NCI-H2029 treated with DMSO at 0.1 percent for 48 hours (cell line): ENCODE data around the gene SOX13.
"Not testable (repeated sequence)": the region's sequence is repeated elsewhere in the genome, so short reads cannot be mapped to it uniquely, and the experiment has no call there.

ENCODE experiments used
- DNase-seq: peaks from one replicate; lab custom pipeline; 2025; lab: John Stamatoyannopoulos, UW

The SOX13 gene

DNA sequence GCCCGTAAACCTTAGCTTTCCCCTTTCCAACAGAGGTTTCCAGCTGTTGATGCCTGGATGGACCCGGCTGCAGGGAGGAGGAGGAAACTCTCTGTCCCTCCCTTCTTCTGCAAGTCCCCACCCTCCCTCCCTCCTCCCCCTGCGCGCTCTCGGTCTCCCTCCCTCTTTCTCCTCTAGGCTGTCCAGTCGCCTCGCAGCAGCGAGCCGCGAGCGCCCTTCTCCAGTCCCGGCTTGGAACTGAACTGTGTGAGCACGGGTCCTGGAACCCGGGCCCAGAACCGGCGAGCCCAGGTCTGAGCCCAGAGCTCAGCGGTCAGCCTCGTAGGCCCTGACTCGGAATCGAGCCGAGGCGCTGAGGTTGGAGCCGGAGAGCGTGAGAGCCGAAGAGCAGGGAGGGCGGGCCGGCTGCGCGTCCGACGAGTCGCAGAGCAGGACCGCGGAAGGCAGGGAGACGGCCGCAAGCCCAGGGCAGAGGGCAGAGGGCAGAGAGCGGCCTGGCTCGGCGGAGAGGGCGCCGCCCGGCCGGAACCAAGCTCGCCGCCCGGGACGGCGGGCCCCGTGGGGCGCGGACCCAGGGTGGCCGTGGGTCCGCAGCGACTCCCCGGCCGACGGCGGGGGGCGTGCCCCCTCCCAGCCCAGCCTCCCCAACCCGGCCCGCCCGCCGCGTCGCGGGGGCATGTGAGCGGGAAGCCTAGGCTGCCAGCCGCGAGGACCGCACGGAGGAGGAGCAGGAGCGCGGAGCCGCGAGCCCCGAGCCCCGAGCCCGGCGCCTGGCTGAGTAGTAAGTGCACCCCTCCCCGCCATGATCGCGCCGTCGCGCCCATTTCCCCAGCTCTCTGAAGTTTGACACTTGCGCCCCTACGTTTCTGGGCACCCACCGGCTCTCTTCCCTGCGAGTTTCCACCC lies at the start of gene SOX13:
Gene SOX13 (plus strand): TSS at position 185 of the 906 bp plus-strand sequence. CDS start 39,801 bp downstream, outside the sequence.
- DNase-seq: peak; percentile 64

DNA sequence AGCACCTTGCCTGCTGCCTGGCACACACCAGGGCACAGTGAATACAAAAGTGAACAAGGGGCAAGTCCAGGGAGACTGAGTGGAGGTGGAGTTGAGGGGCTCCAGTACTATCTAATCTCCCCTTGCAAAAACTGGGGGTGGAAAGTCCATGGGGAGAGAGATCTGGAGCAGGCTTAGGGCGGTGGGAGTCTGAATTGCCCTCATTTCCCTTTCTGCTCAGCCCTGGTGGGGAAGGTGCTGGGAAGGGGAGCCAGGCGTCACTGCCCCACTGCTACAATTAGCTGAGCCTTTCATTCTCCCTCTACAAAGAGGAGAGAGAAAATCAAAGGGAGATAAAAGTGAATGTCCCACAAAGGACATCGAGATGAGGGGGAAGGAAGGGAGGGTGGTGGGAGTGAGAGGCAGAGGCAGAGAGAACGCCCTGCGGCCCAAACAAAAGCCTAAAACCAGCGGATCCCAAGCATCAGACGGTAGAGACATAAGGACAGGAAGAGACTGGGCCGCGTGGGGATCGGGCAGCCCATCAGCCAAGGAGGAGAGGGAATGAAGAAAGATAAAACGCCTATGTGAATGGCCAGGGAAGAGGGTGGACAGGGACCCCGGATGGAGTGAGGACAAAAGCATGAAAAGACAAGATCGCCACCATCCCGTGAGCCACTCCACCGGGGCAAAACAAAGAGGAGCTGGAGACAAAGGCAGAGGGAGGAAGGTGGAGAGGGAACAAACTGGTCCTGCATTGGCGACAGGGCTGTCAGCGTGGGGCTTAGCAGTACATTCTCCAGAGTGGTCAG lies 46.8 kb upstream of the SOX13 start:
- no peak for DNase-seq

DNA sequence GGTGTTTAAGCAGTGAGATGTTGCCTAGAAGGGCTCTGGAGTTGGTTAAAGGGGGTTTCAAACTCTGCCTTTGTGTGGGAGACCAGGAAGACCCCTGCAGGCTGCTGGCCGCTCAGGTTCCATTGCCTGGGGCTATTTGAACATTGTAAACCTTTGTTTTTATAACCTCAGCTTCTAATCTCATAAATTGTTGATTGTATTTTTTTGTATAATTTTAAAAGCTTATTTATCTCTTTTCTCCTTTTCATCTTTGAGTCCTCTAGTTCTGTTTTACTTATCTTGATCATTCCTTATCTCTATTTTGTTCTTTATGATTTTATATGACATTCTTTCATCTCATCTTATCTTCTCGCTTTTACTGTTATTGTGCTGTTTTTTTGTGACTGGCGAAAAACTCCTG lies 45.5 kb upstream of the SOX13 start:
- DNase-seq: no peak

DNA sequence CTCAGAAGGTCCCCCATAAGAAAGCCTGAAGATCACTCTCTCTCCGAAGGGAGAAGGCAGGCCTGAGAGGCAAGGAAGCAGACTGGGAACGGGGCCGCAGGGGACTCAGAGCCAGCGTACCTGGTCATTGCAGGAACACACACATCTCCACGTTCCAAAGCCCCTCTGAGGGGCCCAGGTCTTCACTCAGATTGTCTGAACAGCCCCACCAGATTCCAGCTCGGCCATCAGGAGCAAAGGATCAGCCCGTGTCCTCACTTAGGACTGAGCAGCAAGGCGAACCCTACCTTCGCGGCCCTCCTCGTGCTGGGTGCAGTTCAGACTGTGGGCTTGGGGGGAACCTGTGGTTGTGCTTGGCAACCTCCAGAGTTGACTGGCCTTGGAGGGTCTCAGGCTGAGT lies 43.9 kb upstream of the SOX13 start:
- no peak for DNase-seq

DNA sequence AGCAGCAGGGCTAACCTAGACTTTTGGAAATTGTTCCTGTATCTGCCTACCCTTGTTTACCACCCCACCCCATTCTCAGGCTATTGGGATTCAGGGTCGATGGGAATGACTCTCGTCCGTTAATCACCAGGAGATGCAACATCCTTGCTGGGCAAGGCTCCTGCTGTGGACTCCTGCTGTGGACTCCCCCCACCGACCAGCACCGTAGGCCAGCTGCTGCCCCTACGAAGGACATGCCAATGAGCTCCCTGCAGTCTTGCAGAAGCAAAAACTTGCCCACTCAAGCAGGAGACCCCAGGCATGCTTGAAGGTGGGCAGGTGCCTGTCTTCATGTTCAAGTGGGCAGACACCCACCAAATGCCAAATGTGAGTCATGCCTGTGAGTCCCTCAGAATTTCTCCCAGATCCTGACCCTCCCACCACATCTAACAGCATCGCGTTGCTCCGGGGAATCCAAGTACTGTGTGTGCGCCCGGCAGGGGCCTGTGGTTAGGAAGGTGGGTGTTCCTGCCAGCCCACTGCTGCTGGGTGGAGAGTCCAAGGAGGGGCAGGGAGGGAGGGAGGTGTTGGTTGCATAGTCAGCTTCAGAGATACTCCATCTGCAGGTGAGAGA lies 41.7 kb upstream of the SOX13 start:
- no peak for DNase-seq

DNA sequence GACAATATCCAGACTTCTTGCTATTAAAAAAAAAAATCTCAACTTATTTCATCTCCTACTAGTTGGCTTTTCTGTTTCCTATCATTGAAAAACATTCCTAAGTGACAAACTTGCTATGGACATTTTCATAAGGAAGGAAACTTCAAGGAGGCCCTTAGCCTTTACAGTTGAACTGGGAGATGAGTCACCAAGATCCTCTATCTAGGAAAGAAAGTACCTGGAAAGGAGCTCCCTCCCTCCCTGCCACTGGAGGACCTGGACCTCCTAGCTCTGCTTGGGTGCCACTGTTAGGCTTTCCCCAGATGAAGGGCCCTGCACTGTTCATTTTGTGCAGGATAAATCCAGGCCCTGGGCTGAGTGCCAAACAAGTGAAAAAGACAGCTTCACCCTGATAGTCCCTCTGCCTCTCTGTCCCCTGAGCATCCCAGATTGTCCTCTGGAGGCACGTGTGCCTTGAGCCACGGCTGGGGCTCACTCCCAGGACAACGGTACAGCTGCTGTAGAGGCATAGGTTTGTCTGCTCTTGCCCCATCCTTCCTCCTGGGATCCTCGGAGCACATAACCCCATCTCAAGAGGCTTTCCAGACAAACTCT lies 40.2 kb upstream of the SOX13 start:
- DNase-seq: no peak

DNA sequence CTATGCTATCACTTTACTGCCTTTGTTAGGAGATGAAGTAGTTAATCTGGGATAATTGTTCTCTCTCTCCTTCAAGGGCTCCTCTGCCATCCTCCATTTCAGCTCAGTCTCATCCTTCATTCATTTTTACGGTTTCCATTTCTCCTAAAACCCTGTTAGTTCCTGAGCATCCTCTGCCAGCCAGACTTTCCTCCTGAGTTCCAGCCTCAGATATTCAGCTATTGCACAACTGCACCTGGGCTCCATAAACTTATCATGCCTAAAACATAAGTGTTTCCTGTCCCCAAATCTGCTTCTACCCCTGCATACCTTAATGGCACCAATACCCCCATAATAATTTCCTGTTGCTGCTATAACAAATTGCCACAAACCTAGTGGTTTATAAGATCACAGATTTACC lies 39.6 kb upstream of the SOX13 start:
- DNase-seq: no peak

DNA sequence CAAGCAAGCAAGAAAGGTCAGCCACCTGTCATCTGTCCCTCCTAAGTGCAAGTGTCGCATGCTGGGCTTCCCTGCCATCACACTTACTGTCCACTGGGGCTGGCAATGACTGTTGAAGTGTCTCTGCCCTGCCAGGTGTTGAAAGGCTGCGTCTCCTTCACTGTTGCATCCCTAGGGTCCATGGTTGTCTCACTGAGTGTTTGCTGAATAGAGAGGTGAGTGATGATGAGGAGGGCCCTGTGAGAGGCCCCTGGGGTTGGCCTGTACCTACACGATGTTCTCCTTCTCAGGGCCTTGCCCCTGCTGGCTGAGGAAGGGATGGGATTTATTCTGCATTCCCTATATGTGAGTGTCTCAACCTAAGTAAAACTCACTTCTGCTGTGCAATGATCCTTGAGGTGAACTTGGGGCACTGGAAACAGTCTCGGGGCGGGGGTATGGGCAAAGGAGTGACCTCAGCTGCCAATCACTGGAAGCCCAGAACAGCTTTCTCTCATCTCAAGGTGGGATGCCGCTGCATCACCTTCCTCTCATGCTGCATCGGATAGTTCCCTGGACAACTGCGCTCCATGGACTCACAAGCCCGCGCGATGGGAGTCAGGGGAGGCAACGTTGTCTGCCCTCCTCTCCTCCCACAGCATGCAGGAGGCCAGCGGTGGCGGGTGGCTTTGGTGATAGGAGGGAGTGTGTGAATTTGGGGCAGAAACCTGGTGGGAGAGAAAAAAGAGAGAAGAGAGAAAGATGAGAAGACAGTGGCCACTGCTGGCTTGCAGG lies 35.8 kb upstream of the SOX13 start:
- no peak for DNase-seq

DNA sequence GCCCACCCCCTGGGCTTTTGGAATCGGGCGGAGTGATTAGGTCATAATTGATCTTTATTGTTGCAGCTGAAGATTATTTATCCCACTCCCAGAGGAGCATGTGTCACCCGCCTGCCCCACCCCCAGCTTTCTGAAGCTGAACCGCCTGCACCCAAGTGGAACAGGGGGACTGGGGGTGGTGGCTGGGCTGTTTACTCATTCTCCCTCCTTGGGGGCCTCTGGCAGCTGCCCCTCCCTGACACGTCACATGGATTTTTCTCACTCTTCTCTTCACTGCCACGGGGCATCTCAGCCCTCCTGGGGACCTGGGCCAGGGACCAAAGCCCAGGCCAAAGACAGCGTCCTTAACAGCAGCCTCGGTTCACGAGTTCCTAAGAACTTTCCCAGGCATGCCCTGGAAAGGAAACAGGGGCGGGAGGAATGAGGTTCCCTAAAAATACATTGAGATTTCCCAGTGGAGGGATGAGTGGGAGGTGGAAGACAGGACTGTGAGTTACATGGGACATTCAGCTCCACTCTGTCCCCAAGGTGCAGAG lies 31.6 kb upstream of the SOX13 start:
- no peak for DNase-seq

DNA sequence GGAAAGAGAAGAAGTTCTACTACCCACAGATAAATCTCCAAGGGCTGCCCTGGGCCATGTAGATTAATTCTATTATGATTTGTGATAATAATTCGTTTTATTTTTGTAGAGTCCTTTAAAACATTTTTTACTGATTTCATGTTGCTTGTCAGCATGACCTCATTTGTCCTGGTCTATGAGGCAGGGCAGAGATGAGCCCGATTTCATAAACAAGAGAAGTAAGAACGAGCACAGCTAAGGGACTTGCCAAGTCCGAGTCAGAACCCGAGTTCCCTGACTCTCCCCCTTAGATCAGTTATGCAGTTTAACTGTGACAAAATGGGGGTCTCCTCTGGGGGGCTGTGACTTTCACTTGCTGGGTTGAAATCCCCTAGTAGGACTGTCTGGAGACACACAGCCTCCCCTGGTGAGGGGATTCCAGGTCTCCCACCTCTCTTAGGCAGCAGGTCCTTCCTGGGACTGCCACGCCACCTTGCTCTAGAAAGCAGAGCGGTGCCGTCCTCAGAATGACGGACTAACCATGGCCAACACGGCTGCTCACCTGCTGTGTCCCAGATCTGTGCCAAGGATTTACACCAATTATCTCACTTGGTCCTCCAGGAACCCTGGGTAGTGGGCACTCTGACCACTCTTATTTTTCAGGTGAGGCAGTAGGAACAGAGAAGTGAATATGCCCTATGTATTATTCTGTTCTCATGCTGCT lies 31.0 kb upstream of the SOX13 start:
- DNase-seq: no peak

DNA sequence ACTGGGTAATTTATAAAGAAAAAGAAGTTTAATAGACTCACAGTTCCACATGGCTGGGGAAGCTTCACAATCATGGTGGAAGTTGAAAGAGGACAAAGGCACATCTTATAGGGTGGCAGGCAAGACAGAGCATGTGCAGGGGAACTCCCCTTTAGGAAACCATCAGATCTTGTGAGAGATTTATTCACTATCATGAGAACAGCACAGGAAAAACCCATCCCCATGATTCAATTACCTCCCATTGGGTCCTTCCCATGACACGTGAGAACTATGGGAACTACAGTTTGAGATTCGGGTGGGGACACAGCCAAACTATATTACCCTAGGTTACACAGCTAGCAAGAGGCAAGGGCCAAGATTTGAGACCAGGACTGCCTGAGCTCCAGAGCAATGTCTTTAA lies 30.4 kb upstream of the SOX13 start:
- DNase-seq: no peak

DNA sequence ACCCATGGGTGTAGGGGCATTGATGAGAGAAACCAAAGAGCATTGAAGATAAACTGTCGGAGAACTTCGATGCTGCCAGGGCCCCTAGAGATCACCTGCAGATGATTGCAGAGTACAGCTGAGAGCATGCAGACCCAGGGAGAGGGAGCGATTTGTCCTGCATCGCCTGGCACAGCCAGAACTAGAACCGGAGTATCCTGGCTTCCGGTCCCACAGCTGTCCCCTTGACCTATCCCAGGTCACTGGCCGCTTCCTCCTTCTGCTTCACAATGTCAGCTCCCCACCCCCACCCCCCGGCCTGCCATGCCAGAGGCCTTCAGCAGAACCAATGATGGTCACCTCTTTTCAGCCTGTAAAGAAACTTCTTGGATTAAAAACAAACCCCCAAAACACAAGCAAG lies 29.2 kb upstream of the SOX13 start:
- no peak for DNase-seq

DNA sequence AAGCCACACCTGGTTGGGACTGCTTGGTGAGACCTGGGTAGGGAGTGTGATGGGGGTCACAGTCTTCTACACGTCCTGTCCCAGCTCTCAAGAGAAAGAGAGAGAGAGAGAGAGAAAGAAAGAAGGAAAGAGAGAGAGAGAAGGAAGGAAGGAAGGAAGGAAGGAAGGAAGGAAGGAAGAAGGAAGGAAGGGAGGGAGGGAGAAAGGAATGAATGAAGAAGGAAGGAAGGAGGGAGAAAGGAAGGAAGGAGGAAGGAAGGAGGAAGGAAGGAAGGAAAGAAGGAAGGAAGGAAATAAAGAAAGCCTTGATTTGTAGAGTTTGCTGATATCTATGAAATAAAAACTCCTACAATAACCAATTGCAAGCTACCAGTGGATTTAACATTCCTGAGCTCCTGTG lies 28.5 kb upstream of the SOX13 start:
- DNase-seq: no peak

DNA sequence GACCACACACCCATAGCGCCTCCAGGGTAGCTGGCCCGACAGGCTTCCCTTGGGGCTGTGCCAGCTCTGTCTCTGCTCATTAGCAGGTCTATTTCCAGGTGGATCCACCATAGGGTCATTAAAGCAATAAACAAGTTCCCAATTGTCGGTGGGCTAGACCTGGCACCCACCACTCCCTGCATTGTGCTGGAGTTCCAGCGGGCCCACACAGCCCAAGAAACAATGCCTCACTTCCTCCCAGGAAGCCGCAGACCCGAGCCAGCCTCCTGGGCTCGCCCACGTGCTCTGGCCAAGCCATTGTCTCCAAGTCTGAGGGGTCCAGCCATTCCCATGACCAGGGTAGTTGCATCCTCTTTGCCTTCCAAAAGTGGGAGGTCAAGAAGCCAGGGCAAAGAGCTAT lies 27.5 kb upstream of the SOX13 start:
- no peak for DNase-seq

DNA sequence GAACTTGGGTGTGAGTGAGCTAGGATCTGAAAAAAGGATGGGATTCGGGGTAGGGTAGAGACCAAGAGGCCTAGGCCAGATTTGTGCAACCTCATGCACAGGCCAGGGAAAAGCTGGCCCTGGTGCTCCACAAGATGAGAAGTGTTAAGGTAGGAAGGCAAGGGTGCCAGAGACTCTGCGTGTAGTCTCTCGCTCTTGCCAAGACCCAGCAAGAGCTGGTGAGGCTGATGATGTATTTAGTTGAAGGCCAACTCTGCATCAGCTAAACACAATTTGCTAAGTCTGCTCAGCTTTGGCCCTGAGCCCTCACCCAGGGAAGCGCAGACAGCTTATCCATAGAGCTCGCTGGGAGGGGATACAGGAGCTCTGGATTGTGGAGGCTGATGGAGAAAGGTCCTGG lies 26.6 kb upstream of the SOX13 start:
- DNase-seq: no peak

DNA sequence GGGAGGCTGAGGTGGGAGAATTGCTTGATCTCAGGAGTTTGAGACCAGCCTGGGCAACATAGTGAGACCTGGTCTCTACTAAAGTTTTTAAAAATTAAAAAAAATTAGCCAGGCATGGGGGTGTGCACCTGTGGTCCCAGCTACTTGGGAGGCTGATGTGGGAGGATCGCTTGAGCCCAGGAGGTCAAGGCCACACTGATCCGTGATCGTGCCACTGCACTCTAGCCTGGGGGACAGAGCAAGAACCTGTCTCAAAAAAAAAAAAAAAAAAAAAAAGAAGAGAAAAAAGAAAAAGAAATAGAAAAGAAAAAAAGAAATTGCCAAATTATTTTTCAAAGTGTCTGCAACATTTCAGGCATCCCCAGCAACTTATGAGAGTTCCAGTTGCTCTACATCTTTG lies 24.1 kb upstream of the SOX13 start:
- DNase-seq: not testable (repeated sequence)

DNA sequence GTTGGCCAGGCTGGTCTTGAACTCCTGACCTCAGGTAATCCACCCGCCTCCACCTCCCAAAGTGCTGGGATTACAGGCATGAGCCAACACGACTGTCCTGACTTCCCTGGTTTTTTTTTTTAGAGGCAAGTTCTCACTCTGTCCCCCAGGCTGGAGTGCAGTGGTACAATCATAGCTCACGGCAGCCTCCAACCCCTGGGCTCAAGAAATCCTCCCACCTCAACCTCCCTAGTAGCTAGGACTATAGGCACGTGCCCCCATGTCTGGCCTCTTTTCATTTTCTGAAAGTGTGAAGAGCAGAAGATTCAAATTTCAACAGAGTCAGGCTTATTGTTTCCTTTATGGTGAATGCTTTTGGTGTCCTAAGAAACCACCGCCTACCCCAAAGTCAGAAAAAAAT lies 21.7 kb upstream of the SOX13 start:
- no peak for DNase-seq

DNA sequence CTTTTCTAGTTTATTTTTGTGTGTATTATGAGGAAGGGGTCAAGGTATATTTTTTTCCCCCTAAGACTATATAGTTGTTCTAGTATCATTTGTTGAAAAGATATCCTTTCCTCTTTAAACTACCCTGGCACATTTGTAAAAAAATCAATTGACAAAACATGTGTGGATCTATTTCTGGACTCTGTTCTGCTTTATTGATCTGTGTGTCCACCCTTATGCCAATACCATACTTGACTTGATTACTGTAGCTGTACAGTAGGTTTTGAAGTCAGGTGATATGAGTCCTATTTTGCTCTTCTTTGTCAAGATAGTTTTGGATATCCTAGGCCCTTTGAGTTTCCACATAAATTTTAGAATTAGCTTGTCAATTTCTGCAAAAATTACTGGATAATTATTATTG lies 21.2 kb upstream of the SOX13 start:
- DNase-seq: no peak

DNA sequence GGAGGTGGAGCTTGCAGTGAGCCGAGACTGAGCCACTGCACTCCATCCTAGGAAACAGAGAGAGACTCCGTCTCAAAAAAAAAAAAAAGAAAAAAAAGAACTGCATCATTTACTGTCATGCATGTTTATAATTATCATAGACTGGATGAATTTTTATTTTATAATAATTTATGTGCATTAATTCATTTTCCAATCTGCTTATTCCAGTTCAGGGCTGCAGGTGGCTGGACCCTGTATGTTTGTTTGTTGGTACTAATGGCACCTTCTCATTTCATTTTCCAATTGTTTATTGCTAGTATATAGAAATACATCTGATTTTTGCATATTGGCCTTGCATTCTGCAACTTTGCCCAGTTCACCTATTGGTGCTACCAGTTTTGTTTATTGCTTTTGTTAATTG lies 19.0 kb upstream of the SOX13 start:
- DNase-seq: no peak

DNA sequence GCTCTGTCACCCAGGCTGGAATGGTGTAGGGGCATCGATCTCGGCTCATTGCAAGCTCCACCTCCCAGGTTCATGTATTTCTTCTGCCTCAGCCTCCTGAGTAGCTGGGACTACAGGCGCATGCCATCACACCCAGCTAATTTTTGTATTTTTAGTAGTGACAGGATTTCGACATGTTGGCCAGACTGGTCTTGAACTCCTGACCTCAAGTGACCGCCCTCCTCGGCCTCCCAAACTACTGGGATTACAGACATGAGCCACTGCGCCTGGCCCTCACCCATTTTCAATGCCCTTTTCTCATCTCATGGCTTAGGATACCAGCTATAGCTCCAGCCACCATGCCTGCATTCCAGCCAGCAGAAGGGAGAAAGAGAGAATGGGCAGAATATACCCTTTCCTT lies 12.9 kb upstream of the SOX13 start:
- DNase-seq: no peak

DNA sequence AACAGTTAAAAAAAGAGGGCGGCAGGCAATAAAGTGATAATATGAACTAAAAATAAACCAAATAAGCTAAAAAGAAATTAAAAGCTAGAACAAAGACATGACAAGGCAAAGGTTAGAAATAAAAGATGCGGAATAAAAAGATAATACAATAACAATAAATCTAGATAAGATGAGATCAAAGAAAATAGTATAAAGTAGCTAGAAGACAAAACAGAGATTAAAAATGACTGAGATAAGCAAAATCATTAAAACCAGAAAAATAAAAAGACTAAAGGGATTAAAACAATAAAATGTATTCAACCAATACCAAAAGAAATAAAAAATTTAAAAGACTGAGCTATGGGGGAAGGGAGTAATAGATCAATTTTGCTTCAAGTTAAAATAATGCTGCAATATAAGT lies 10.8 kb upstream of the SOX13 start:
- no peak for DNase-seq
